Endothelial cell of umbilical vein (primary cell): ENCODE data around the gene LRRK1. TPM values are rescaled to one million over a fixed set of nuclear protein-coding genes. Genes with fewer than 3 reads are reported as not detected.

Source experiments
- BruUV-seq: library from RNA; stranded (reverse); fragments of 400-500 nt; replicated peaks from 2 replicates; lab custom pipeline; 2021; lab: Mats Ljungman, UMichigan
- CTCF ChIA-PET: fragments of 300-600, 350-600 bp; sonication (Branson Sonifier 250); formaldehyde crosslinking; loops from one replicate; lab custom pipeline; 2021; ENCODE audit warnings: antibody characterized with exemption, inconsistent platforms; lab: Charles Lee
- POLR2A ChIA-PET: fragments of 300-600, 350-600 bp; sonication (Branson Sonifier 250); formaldehyde crosslinking; loops from one replicate; lab custom pipeline; 2021; ENCODE audit warnings: antibody characterized with exemption, inconsistent platforms; lab: Charles Lee
- DNase-seq: peaks from one replicate; pipeline ENCODE4 v3.0.0-alpha.2; 2011; ENCODE audit warnings: low read depth, low spot score
- FAIRE-seq: peaks from 2 replicates; lab custom pipeline; 2011; peaks lifted over from hg19 to GRCh38; lab: Jason Lieb, UNC
- H2AFZ ChIP-seq: 2 replicates; pipeline ENCODE4 v1.6.0; 2012; ENCODE audit warnings: low read depth, low read length, control low read depth, inconsistent platforms
- H3K27ac ChIP-seq: 2 replicates; pipeline ENCODE4 v1.5.1; 2011; ENCODE audit warnings: low read depth, mild to moderate bottlenecking, control low read depth, low read length, moderate library complexity; ENCODE audit not compliant: insufficient read depth
- H3K27me3 ChIP-seq, 2 experiments: 2 replicates each; pipeline versions ENCODE4 v1.6.0 to v1.6.1; 2011; ENCODE audit warnings: low read length in 2 of 2, mixed read lengths in 1 of 2; ENCODE audit not compliant: control insufficient read depth in 2 of 2, insufficient read depth in 2 of 2
- H3K36me3 ChIP-seq, 2 experiments: 2 replicates in 1 of 2; 3 replicates in 1 of 2; pipeline ENCODE4 v1.5.1; 2011; ENCODE audit warnings: low read length in 2 of 2, mild to moderate bottlenecking in 1 of 2, moderate library complexity in 1 of 2; ENCODE audit not compliant: control insufficient read depth in 2 of 2, insufficient read depth in 2 of 2; ENCODE audit errors: extremely low read depth in 1 of 2
- H3K4me1 ChIP-seq: 3 replicates; pipeline ENCODE4 v1.5.1; 2011; ENCODE audit warnings: mild to moderate bottlenecking, low read length; ENCODE audit not compliant: control insufficient read depth, insufficient read depth; ENCODE audit errors: extremely low read depth
- H3K4me2 ChIP-seq: 2 replicates; pipeline ENCODE4 v1.6.1; 2011; ENCODE audit warnings: low read length, control low read depth, mixed read lengths; ENCODE audit not compliant: insufficient read depth
- H3K4me3 ChIP-seq, 3 experiments: fragments of 200-600 bp in 1 of 3; sonication (generic), shearing (Covaris generic) in 1 of 3; replicated peaks in 1 of 3; 2 replicates each; pipeline ENCODE4 v1.5.1; 2011 to 2016; ENCODE audit warnings: control low read depth in 3 of 3, low read length in 3 of 3, mild to moderate bottlenecking in 2 of 3, inconsistent platforms in 1 of 3, low read depth in 1 of 3, moderate library complexity in 1 of 3; ENCODE audit not compliant: insufficient read depth in 1 of 3
- H3K79me2 ChIP-seq: 2 replicates; pipeline ENCODE4 v1.6.0; 2012; ENCODE audit warnings: low read length, inconsistent platforms; ENCODE audit not compliant: control insufficient read depth, insufficient read depth
- H3K9ac ChIP-seq: replicated peaks from 2 replicates; pipeline ENCODE3; 2011; ENCODE audit warnings: low read length, control low read depth; ENCODE audit not compliant: insufficient read depth; ENCODE audit errors: extremely low read depth
- H3K9me1 ChIP-seq: replicated peaks from 3 replicates; pipeline ENCODE4 v1.6.0; 2011; ENCODE audit warnings: mild to moderate bottlenecking, low read length; ENCODE audit not compliant: control insufficient read depth, insufficient read depth; ENCODE audit errors: extremely low read depth
- H3K9me3 ChIP-seq: replicated peaks from 2 replicates; pipeline ENCODE4 v1.5.1; 2012; ENCODE audit warnings: low read length, inconsistent platforms; ENCODE audit not compliant: control insufficient read depth, insufficient read depth
- H4K20me1 ChIP-seq: replicated peaks from 2 replicates; pipeline ENCODE3; 2011; ENCODE audit warnings: mild to moderate bottlenecking, low read length; ENCODE audit not compliant: control insufficient read depth, insufficient read depth; ENCODE audit errors: extremely low read depth
- EZH2 ChIP-seq: IDR thresholded peaks from 2 replicates; pipeline ENCODE4 v1.6.1; 2012; ENCODE audit warnings: borderline replicate concordance, low read depth, mild to moderate bottlenecking, moderate library complexity, low read length, inconsistent platforms; ENCODE audit not compliant: severe bottlenecking
- FOS ChIP-seq: IDR thresholded peaks from 2 replicates; pipeline ENCODE4 v1.6.1; 2011; ENCODE audit warnings: mild to moderate bottlenecking, low read length, moderate library complexity, borderline replicate concordance; ENCODE audit not compliant: insufficient read depth
- GATA2 ChIP-seq: IDR thresholded peaks from 2 replicates; pipeline ENCODE4 v1.7.0; 2011; ENCODE audit warnings: low read depth, mild to moderate bottlenecking, moderate library complexity, mixed read lengths, low read length; ENCODE audit not compliant: insufficient read length, insufficient read depth
- JUN ChIP-seq: IDR thresholded peaks from 2 replicates; pipeline ENCODE4 v1.6.1; 2011; ENCODE audit warnings: borderline replicate concordance, low read depth; ENCODE audit not compliant: insufficient read length, insufficient read depth
- MYC ChIP-seq: IDR thresholded peaks from one replicate; pipeline ENCODE4 v1.6.1; 2011; ENCODE audit warnings: mild to moderate bottlenecking, low read depth, low read length
- POLR2A ChIP-seq: IDR thresholded peaks from 2 replicates; pipeline ENCODE4 v1.6.1; 2012; ENCODE audit warnings: low read depth, mild to moderate bottlenecking, control low read depth, low read length
- POLR2AphosphoS5 ChIP-seq: IDR thresholded peaks from 2 replicates; pipeline ENCODE4 v1.6.1; 2012; ENCODE audit warnings: low read depth, mild to moderate bottlenecking, control low read depth, low read length, moderate library complexity; ENCODE audit not compliant: insufficient read depth
- dilution Hi-C: fragments of 300-500 bp; cut with MboI; formaldehyde crosslinking; loops from one replicate; pipeline ENCODE4 v1.15.0; 2019; ENCODE audit warnings: low sequenced_read_pairs; ENCODE audit not compliant: extremely low pct_ligation_motif_present
- intact Hi-C: fragments of 100-400 bp; cut with micrococcal nuclease; formaldehyde crosslinking; loops from one replicate; pipeline ENCODE4 v1.10.0; 2022
- polyA plus RNA-seq, 4 experiments: library from polyadenylated mRNA; depleted of rRNA in 3 of 4; stranded (reverse) in 3 of 4; unstranded in 1 of 4; fragments of >200 nt; gene quantifications; 2 replicates each; pipeline versions ENCODE4 v1.2.1 to v1.2.3, GENCODE V29; 2011 to 2012; ENCODE audit warnings: missing spikeins in 1 of 4
- total RNA-seq: library from RNA; stranded (reverse); gene quantifications from 2 replicates; pipeline ENCODE4 v1.2.3, GENCODE V29; 2021
- TF ChIP-seq, protein P1 (sequence below): IDR thresholded peaks from 2 replicates; pipeline ENCODE4 v1.6.1; 2011; ENCODE audit not compliant: insufficient read depth, insufficient read length
- TF ChIP-seq, protein P2 (sequence below), 2 donors: IDR thresholded peaks; 1 replicate in 1 of 2; 2 replicates in 1 of 2; pipeline ENCODE4 v1.5.1; 2011; ENCODE audit warnings: low read length in 2 of 2, mild to moderate bottlenecking in 2 of 2, moderate library complexity in 2 of 2, control low read depth in 1 of 2, inconsistent platforms in 1 of 2, low read depth in 1 of 2; ENCODE audit not compliant: insufficient read depth in 1 of 2; ENCODE audit errors: extremely low read depth in 1 of 2

The LRRK1 gene
- total and polyA plus RNA-seq, 2 donors (not counting 3 experiments of a cell fraction or from before 2014, with no cell fraction given): 11.0 to 22.1 TPM

DNA sequence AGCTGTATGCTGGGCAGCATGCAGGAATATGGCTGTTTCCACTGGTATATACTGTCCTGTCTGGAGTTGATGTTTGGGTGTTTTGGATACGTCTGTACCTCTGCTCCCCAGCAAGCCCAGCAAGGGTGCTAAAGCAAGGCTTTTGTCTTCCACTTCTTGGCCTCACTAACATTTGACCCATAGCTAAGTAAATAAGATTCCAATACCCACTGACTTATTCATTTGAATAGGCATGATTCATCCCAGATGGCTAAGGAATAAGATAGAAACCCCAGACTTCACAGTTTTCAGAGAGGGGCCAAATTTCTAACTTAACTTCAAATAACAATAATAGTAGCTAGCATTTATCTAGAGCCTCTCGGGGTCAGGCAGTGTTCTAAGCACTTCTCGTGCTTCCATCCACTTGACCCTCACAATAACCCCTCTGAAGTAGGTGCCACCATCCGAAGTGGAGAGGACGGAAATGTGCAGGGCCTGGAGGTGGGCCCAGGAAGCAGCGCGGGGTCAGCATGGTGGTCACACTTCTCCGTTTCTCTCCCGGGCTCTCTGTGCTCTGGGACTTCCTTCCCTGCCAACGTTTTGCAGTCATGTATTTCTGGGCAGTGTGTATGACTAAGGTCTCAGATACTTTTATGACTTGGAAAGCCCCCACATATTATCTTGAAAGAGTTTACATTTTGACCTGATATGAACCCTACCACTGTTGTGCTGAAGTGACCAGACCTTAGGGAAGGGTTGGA, 39.3 kb downstream of the LRRK1 start:
- Histone ChIP-seq H3K27me3 (no peaks in the 10 kb centered on the region), H4K20me1 (no peaks in the 10 kb centered on the region), H3K9ac (peak overlapping the region; percentile 43), H3K36me3 (no peaks in the 10 kb centered on the region), H3K9me1 (no peaks in the 10 kb centered on the region), H3K79me2 (peaks cover 4% of the 10 kb centered on the region), H3K4me2 (peak overlapping the region; percentile 13), H3K27ac (peak overlapping the region; percentile 88), H2AFZ (peak overlapping the region; percentile 55), H3K9me3 (no peaks in the 10 kb centered on the region), H3K4me1 (peaks cover 16% of the 10 kb centered on the region), H3K4me3 (no peak overlapping the region)
- ChIA-PET POLR2A (no interaction called here), CTCF (interaction anchor here (1.2 to 2.3 kb wide), 5 partner anchors 11 to 49 kb away, joined by 3 to 24 read pairs (median 4); partner anchors contain the start of gene LRRK1)
- FAIRE-seq (peak; percentile 46), DNase-seq (peak; percentile 50)
- TF ChIP-seq POLR2A: no peak
- TF ChIP-seq, protein P1, sequence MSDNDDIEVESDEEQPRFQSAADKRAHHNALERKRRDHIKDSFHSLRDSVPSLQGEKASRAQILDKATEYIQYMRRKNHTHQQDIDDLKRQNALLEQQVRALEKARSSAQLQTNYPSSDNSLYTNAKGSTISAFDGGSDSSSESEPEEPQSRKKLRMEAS: no peak
- dilution Hi-C loops: no loop called here
- intact Hi-C loops: loop anchor here (1.0 kb wide), 1 partner anchor 40 kb away; no protein-coding TSS in a partner anchor
- no TSS peak for BruUV-seq

DNA sequence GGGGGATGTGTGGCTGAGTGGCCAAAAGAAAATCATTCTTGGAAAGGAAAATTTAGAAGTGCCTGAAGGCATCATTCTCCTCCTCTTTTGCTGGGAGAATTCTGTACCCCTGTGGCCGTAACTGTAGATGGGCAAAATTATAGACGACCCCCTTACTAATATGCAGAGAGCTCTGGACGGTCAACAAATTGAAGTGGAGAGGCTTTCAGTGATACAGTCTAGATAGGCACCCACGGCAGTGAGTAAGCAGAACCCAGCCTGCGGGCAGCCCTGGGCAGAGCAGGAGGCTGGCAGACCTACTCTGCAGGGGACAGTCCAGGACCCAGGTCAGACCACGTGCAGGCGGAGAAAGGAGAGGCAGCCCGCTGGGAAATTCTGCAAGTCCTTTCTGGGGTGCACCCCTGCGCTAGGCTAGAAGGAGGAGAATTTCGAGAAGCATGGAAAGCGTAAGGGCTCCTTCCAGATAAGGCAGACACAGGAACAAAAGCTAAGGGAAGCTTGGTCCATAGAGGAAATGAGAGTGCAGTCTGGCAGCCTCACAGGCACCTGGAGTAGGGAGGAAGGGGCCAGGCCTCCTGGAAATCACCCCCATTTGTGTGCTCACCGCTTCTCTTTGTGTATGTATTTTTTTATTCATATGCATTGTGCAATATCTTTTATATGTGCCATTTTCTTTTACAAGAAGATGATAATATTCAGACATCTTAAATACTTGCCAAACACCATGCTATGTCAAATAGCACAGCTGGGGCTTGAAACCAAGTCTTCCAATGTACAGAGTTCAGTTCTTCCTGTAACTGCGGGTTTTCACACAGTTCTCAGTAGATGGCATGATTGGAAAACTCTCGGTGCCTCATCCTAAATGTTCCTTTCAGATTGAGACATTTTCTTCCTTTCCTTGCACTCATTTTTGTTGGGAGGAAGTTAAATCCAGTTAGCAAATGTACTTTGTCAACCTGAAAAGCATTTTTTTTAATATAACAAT, 40.2 kb downstream of the LRRK1 start:
- no peaks in the 10 kb centered on the region for H3K9me3 ChIP-seq
- H3K27me3 ChIP-seq: no peaks in the 10 kb centered on the region
- H3K79me2 ChIP-seq: peaks cover 4% of the 10 kb centered on the region
- intact Hi-C loops: no loop called here
- H3K27ac ChIP-seq: peak overlapping the region; percentile 88
- H4K20me1 ChIP-seq: no peaks in the 10 kb centered on the region
- H3K4me1 ChIP-seq: peaks cover 16% of the 10 kb centered on the region
- dilution Hi-C loops: no loop called here
- FAIRE-seq (peak; percentile 75), DNase-seq (peak; percentile 61)
- peak overlapping the region; percentile 55 for H2AFZ ChIP-seq
- H3K4me2 ChIP-seq: peak overlapping the region; percentile 13
- no peaks in the 10 kb centered on the region for H3K36me3 ChIP-seq
- no TSS peak for BruUV-seq
- TF ChIP-seq, protein P2, sequence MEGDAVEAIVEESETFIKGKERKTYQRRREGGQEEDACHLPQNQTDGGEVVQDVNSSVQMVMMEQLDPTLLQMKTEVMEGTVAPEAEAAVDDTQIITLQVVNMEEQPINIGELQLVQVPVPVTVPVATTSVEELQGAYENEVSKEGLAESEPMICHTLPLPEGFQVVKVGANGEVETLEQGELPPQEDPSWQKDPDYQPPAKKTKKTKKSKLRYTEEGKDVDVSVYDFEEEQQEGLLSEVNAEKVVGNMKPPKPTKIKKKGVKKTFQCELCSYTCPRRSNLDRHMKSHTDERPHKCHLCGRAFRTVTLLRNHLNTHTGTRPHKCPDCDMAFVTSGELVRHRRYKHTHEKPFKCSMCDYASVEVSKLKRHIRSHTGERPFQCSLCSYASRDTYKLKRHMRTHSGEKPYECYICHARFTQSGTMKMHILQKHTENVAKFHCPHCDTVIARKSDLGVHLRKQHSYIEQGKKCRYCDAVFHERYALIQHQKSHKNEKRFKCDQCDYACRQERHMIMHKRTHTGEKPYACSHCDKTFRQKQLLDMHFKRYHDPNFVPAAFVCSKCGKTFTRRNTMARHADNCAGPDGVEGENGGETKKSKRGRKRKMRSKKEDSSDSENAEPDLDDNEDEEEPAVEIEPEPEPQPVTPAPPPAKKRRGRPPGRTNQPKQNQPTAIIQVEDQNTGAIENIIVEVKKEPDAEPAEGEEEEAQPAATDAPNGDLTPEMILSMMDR (IDR thresholded peaks at IDR 0.05; ENCODE audit: extremely low read depth in 1 of 2, insufficient read depth in 1 of 2, low read depth in 1 of 2, low read length in 2 of 2): no peak
- no peak for TF ChIP-seq MYC
- no peak for TF ChIP-seq GATA2
- TF ChIP-seq FOS: no peak
- TF ChIP-seq EZH2: no peak
- TF ChIP-seq POLR2AphosphoS5: no peak
- TF ChIP-seq, protein P1: no peak
- TF ChIP-seq POLR2A: no peak
- TF ChIP-seq JUN: no peak
- no peak overlapping the region for H3K4me3 ChIP-seq
- H3K9ac ChIP-seq: peak overlapping the region; percentile 43
- ChIA-PET CTCF (interaction anchor here (1.2 to 2.3 kb wide), 5 partner anchors 12 to 48 kb away, joined by 3 to 24 read pairs (median 4); partner anchors contain the start of gene LRRK1), POLR2A (no interaction called here)
- H3K9me1 ChIP-seq: no peaks in the 10 kb centered on the region
